AG09309 (cell line): ENCODE measurements around the gene TSHZ2.
"Not testable (repeated sequence)": the region's sequence is repeated elsewhere in the genome, so short reads cannot be mapped to it uniquely, and the experiment has no call there.

Source experiments
- DNase-seq: peaks from one replicate; pipeline ENCODE4 v3.0.0-alpha.2; 2010; ENCODE audit warnings: low read depth
- H3K4me3 ChIP-seq: 2 replicates; pipeline ENCODE4 v1.5.1; 2011; ENCODE audit warnings: mild to moderate bottlenecking, low read depth, low read length, moderate library complexity; ENCODE audit not compliant: control insufficient read depth
- CTCF ChIP-seq: IDR thresholded peaks from 2 replicates; pipeline ENCODE4 v1.5.1; 2011; ENCODE audit warnings: mild to moderate bottlenecking, low read depth, low read length, inconsistent platforms; ENCODE audit not compliant: insufficient read depth, control insufficient read depth; ENCODE audit errors: missing control alignments

The TSHZ2 gene

GRCh38 chr20:53498341-53498740 is 526.2 kb downstream of the TSHZ2 start:
- no peak overlapping the region for H3K4me3 ChIP-seq
- DNase-seq = no peak
- no peak for TF ChIP-seq CTCF

- no peak overlapping the region for H3K4me3 ChIP-seq
- DNase-seq = no peak
- TF ChIP-seq CTCF = no peak
Observed at GRCh38 chr20:53500651-53501050, 528.5 kb downstream of the TSHZ2 start.

GRCh38 chr20:53502820-53503219 is 530.7 kb downstream of the TSHZ2 start:
- H3K4me3 ChIP-seq = no peak overlapping the region
- DNase-seq = no peak
- TF ChIP-seq CTCF = no peak

GRCh38 chr20:53503517-53503919 is 531.4 kb downstream of the TSHZ2 start:
- no peak for TF ChIP-seq CTCF
- no peak overlapping the region for H3K4me3 ChIP-seq
- DNase-seq = no peak

GRCh38 chr20:53504106-53504505 is 531.9 kb downstream of the TSHZ2 start:
- H3K4me3 ChIP-seq, DNase-seq: not testable (repeated sequence)

- DNase-seq = no peak
- no peak for TF ChIP-seq CTCF
- H3K4me3 ChIP-seq = no peak overlapping the region
Observed at GRCh38 chr20:53510262-53510661, 538.1 kb downstream of the TSHZ2 start.

GRCh38 chr20:53510704-53511103 is 538.5 kb downstream of the TSHZ2 start:
- TF ChIP-seq CTCF = no peak
- H3K4me3 ChIP-seq = no peak overlapping the region
- no peak for DNase-seq
